Mucosa of descending colon (tissue), 3 donors: Measurements from ENCODE around the gene DUOXA2. TPM values are rescaled to one million over a fixed set of nuclear protein-coding genes. Genes with fewer than 3 reads are reported as not detected.

Source experiments
- ATAC-seq: fragments of 200-7000 bp; cut with Tn5 transposase; one replicate; pipeline ENCODE4 v1.9.1; 2020; ENCODE audit warnings: mild to moderate bottlenecking, moderate library complexity
- DNase-seq, 3 donors: peaks; one replicate each; pipeline ENCODE4 v3.0.0-alpha.2; 2020
- H3K36me3 ChIP-seq: fragments of 200-600 bp; one replicate; pipeline ENCODE4 v1.8.0; 2021; ENCODE audit warnings: low read depth, mild to moderate bottlenecking
- H3K4me1 ChIP-seq: fragments of 200-600 bp; one replicate; pipeline ENCODE4 v1.8.0; 2021; ENCODE audit warnings: low read depth, mild to moderate bottlenecking
- H3K4me3 ChIP-seq: fragments of 200-600 bp; one replicate; pipeline ENCODE4 v1.8.0; 2021; ENCODE audit warnings: mild to moderate bottlenecking
- H3K9me3 ChIP-seq: fragments of 200-600 bp; one replicate; pipeline ENCODE4 v1.8.0; 2021; ENCODE audit warnings: mild to moderate bottlenecking
- intact Hi-C, 2 donors: fragments of 100-400 bp; cut with DNase I in 1 of 2; cut with micrococcal nuclease in 1 of 2; formaldehyde crosslinking; loops; one replicate each; pipeline versions ENCODE4 v1.11.0 to v1.11.1; 2022; cut with DNase I, micrococcal nuclease
- total RNA-seq, 3 donors: library from RNA; stranded (reverse); fragmentation: NEBNext Ultra II Directional in 2 of 3; extraction: Animal tissue kit (Norgen Biotek cat#: 25700) in 2 of 3; gene quantifications; one replicate each; pipeline versions ENCODE4 v1.2.1 to v1.2.4, GENCODE V29; 2021 to 2023
- TF ChIP-seq, protein P1 (sequence below): fragments of 200-600 bp; IDR thresholded peaks from one replicate; pipeline ENCODE4 v1.8.0; 2022; ENCODE audit warnings: antibody characterized with exemption, mild to moderate bottlenecking
- donor health status: DM: no; HTN: no; CAD: no; lungs with moderate emphysema.
- donor health status: DM: no; HTN: no; CAD: no.
- donor health status: DM: no; HTN: yes; CAD: no.

The DUOXA2 gene
- total RNA-seq, 3 donors from 2014 or later, result 0.32 to 5.8 (median 1.2) TPM

DNA sequence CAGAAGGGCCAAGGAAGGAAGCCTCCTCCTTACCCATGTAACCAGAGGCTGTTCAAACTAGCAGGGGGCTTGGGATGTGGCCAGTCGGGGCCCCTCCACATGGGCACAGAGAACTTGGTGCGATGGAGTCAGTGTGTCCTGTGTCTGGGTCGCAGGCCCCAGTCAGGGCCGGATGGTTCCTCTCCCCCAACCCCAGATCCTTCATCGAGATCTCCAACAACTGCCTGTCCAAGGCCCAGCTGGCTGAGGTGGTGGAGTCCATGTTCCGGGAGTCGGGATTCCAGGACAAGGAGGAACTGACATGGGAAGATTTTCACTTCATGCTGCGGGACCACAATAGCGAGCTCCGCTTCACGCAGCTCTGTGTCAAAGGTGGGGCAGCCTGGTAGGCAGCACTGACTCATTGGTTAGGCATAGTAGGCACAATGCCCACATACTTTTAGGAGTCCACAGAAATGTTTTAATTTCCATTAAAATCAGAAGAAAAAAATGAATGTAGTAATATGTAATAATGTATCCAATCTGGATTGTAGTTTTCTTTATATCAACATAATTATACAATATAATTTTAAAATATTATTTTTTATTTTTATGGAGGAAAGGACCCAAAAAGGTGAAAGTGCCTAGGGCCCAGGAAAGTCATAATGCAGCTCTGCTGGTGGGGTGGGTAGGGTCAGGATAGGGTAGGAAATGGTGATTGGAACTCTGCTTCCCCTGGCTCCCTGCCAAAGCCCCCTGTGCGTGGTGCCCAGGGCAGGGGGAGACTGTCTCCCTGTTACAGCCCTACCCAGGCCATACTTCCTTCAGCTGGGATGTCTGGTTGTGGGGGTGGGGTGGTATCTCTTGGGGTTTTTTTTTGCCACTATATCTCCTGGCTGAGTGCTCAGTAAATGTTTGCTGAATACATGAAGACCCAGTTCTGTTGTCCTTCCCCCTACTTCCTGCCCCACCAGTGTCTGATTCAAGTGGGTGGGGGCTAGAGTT is 34.2 kb downstream of the DUOXA2 start:
- Histone ChIP-seq H3K36me3 (no peaks in the 10 kb centered on the region), H3K9me3 (no peaks in the 10 kb centered on the region), H3K4me1 (no peaks in the 10 kb centered on the region), H3K4me3 (no peak overlapping the region)
- DNase-seq (no peak), ATAC-seq (no peak)
- intact Hi-C loops, result no loop called here
- TF ChIP-seq, protein P1, sequence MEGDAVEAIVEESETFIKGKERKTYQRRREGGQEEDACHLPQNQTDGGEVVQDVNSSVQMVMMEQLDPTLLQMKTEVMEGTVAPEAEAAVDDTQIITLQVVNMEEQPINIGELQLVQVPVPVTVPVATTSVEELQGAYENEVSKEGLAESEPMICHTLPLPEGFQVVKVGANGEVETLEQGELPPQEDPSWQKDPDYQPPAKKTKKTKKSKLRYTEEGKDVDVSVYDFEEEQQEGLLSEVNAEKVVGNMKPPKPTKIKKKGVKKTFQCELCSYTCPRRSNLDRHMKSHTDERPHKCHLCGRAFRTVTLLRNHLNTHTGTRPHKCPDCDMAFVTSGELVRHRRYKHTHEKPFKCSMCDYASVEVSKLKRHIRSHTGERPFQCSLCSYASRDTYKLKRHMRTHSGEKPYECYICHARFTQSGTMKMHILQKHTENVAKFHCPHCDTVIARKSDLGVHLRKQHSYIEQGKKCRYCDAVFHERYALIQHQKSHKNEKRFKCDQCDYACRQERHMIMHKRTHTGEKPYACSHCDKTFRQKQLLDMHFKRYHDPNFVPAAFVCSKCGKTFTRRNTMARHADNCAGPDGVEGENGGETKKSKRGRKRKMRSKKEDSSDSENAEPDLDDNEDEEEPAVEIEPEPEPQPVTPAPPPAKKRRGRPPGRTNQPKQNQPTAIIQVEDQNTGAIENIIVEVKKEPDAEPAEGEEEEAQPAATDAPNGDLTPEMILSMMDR, result no peak

DNA sequence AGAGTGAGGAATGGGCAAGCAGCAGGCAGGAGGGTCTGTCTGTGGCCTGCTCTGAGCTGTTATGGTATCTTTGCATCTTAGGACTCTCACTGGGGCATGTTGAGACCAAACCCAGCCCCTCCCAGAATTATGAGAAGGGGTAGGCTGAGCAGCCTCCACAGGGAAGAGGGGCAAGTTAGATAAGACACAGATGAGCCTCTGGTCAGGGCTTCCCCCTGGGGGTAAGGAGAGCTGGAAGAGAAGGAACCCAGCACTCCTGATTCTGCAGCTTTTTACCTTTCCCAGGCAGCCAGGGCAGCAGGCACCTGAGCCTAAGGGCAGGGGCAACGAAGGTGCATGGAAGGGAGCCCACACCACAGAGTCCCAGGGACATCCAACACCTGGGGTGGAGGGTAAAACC is 34.9 kb downstream of the DUOXA2 start:
- TF ChIP-seq, protein P1, result no peak
- no peak for ATAC-seq
- intact Hi-C loops, result no loop called here
- no peak for DNase-seq
- Histone ChIP-seq H3K36me3 (no peaks in the 10 kb centered on the region), H3K9me3 (no peaks in the 10 kb centered on the region), H3K4me3 (no peak overlapping the region), H3K4me1 (no peaks in the 10 kb centered on the region)

DNA sequence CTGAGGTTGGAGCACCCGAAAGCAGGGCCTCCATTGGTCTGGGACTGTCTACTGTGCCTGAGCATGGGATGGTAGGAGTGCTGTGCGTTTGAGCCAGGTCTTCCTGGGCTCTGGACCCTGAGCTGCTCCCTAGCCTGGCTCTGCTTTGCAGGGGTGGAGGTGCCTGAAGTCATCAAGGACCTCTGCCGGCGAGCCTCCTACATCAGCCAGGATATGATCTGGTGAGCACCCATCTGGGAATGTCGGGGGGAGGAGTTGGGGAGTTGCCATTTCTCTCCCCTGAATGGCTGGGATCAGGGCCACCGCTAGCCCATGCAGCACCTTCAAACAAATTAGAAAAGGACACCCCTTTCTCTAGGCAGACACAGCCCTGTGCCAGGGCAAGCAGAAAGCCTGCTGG is 36.4 kb downstream of the DUOXA2 start:
- no peaks in the 10 kb centered on the region for H3K9me3 ChIP-seq
- ATAC-seq, result no peak
- H3K4me1 ChIP-seq, result no peaks in the 10 kb centered on the region
- TF ChIP-seq, protein P1, result no peak
- no peaks in the 10 kb centered on the region for H3K36me3 ChIP-seq
- no peak for DNase-seq
- intact Hi-C loops, result no loop called here
- H3K4me3 ChIP-seq, result no peak overlapping the region

DNA sequence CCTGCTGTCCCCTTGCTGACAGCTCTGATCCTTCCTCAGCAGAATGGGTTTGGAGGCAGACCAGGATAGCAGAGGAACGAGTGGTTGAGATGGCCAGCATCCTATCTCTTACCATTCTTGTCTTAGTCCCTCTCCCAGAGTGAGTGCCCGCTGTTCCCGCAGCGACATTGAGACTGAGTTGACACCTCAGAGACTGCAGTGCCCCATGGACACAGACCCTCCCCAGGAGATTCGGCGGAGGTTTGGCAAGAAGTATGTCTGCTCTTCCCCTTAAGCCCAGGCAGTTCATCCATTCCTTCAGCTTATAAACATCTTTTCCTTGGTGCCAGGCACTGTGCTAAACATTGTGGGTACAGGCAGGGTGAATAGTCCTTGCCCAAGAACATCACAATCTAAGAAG is 36.9 kb downstream of the DUOXA2 start:
- DNase-seq (no peak), ATAC-seq (no peak)
- intact Hi-C loops, result no loop called here
- Histone ChIP-seq H3K9me3 (no peaks in the 10 kb centered on the region), H3K4me1 (no peaks in the 10 kb centered on the region), H3K4me3 (no peak overlapping the region), H3K36me3 (no peaks in the 10 kb centered on the region)
- TF ChIP-seq, protein P1, result no peak

DNA sequence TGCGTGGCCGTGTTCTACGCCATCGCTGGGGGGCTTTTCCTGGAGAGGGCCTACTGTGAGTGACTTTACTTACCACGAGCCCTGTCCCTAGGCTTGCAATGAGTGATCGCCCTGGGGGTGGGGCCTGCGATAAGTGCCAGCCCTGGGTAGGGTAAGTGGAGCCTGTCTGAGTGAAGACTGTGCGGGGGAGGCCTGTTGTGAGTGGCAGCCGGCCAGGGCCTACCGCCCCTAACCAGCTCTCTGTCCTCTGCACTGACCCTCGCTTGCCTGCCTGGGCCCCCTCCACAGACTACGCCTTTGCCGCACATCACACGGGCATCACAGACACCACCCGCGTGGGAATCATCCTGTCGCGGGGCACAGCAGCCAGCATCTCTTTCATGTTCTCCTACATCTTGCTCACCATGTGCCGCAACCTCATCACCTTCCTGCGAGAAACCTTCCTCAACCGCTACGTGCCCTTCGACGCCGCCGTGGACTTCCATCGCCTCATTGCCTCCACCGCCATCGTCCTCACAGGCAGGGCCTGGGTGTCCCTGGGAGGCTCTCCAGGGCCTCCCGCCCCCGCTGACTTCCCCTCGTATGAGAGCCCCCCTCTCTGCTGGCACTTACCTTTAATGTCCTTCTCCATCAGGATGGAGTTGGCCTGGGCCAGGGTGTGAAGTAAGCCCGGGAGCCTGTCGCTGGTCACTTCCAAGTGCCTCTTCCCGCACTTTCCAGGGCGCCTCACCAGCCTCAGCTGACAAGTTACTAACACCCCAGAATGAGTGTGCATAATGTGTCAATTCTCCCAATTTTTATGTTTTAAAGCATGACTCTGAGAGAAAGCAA is 38.1 kb downstream of the DUOXA2 start:
- Histone ChIP-seq H3K4me3 (no peak overlapping the region), H3K4me1 (no peaks in the 10 kb centered on the region), H3K9me3 (no peaks in the 10 kb centered on the region), H3K36me3 (no peaks in the 10 kb centered on the region)
- intact Hi-C loops, result no loop called here
- DNase-seq (no peak), ATAC-seq (no peak)
- TF ChIP-seq, protein P1, result no peak
